Kidney epithelial cell (primary cell): ENCODE measurements around the gene PROK2. TPM values are rescaled to one million over a fixed set of nuclear protein-coding genes. Genes with fewer than 3 reads are reported as not detected.

Experiments
- DNase-seq: peaks from one replicate; pipeline ENCODE4 v3.0.0-alpha.2; 2010; ENCODE audit warnings: low read depth
- H3K27me3 ChIP-seq: 2 replicates; pipeline ENCODE4 v1.6.0; 2011; ENCODE audit warnings: low read length; ENCODE audit not compliant: control insufficient read depth, insufficient read depth
- H3K36me3 ChIP-seq: 2 replicates; pipeline ENCODE4 v1.5.1; 2011; ENCODE audit warnings: low read length; ENCODE audit not compliant: control insufficient read depth, insufficient read depth
- H3K4me3 ChIP-seq: 2 replicates; pipeline ENCODE4 v1.5.1; 2011; ENCODE audit warnings: low read depth, mild to moderate bottlenecking, control low read depth, low read length
- total RNA-seq: library from RNA; depleted of rRNA; stranded (reverse); fragments of >200 nt; gene quantifications from 2 replicates; pipeline ENCODE4 v1.2.3, GENCODE V29; 2015
- TF ChIP-seq, protein P1 (sequence below): IDR thresholded peaks from 2 replicates; pipeline ENCODE4 v1.5.1; 2011; ENCODE audit warnings: mild to moderate bottlenecking, moderate library complexity, low read length, control low read depth, inconsistent platforms; ENCODE audit not compliant: insufficient read depth, poor library complexity, severe bottlenecking

PROK2 gene
- total RNA-seq, 1 donor from 2014 or later, result not detected

DNA sequence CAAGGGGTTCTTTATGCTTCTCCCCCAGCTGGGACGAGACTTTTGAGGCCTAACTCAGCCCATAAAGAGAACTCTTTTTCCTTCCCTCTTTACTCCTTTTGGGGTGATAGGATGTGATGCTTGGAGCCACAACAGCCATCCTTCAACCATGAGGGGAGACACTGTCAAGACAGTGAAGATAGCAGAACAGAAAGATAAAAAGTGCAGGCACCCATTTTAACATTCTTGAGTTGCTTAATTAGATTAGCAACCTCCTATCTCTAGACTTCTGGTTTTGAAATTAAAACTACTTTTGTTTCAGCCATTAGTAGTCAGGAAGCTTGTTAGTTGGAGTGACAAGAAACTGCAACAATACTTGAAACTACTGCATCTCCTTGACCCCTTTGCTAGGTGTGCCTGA is 24.8 kb downstream of the PROK2 start:
- Histone ChIP-seq H3K4me3 (no peak overlapping the region), H3K27me3 (peaks cover 12% of the 10 kb centered on the region), H3K36me3 (no peaks in the 10 kb centered on the region)
- no peak for DNase-seq
- TF ChIP-seq, protein P1, sequence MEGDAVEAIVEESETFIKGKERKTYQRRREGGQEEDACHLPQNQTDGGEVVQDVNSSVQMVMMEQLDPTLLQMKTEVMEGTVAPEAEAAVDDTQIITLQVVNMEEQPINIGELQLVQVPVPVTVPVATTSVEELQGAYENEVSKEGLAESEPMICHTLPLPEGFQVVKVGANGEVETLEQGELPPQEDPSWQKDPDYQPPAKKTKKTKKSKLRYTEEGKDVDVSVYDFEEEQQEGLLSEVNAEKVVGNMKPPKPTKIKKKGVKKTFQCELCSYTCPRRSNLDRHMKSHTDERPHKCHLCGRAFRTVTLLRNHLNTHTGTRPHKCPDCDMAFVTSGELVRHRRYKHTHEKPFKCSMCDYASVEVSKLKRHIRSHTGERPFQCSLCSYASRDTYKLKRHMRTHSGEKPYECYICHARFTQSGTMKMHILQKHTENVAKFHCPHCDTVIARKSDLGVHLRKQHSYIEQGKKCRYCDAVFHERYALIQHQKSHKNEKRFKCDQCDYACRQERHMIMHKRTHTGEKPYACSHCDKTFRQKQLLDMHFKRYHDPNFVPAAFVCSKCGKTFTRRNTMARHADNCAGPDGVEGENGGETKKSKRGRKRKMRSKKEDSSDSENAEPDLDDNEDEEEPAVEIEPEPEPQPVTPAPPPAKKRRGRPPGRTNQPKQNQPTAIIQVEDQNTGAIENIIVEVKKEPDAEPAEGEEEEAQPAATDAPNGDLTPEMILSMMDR, result no peak

DNA sequence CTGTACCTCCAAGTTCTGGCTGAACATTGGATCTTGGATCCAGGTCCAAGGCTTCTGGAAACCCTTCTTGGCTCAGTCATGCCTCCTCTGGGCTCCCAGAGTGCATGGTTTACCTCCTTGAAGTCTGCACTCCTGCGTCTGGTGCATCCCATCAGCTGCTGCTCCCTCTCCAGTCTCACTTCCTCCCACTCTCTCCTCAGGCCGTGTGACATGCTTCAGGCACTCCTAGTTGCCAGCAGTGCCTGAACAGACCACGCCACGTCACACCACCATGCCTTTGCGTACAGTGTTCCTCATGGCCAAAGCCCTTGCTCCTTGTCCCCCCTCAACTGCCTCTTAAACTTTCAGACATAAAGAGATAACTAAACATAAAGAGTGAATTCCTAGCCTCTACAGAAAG is 25.5 kb downstream of the PROK2 start:
- H3K4me3 ChIP-seq, result no peak overlapping the region
- H3K27me3 ChIP-seq, result peaks cover 18% of the 10 kb centered on the region
- no peaks in the 10 kb centered on the region for H3K36me3 ChIP-seq
- TF ChIP-seq, protein P1, result no peak
- DNase-seq, result no peak

DNA sequence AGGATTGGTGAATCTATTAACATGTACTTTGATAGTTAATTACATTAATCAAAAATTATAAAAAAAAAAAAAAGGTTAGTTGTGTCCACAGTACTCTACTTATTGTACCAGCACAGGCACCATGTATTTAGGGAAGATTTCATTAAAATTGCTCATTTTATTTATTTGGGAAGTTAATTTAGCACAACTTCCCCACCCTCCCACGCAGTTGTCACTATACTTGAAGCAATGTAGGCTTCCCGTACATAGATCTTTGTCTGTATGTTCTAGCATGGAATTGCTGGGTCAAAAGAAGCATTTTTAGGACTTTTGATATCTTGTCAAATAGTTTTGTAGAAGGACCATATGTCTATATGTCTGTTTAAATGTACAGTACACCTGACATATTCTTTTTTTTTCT is 26.9 kb downstream of the PROK2 start:
- H3K36me3 ChIP-seq, result no peaks in the 10 kb centered on the region
- DNase-seq, result no peak
- TF ChIP-seq, protein P1, result no peak
- peaks cover 23% of the 10 kb centered on the region for H3K27me3 ChIP-seq
- H3K4me3 ChIP-seq, result no peak overlapping the region

DNA sequence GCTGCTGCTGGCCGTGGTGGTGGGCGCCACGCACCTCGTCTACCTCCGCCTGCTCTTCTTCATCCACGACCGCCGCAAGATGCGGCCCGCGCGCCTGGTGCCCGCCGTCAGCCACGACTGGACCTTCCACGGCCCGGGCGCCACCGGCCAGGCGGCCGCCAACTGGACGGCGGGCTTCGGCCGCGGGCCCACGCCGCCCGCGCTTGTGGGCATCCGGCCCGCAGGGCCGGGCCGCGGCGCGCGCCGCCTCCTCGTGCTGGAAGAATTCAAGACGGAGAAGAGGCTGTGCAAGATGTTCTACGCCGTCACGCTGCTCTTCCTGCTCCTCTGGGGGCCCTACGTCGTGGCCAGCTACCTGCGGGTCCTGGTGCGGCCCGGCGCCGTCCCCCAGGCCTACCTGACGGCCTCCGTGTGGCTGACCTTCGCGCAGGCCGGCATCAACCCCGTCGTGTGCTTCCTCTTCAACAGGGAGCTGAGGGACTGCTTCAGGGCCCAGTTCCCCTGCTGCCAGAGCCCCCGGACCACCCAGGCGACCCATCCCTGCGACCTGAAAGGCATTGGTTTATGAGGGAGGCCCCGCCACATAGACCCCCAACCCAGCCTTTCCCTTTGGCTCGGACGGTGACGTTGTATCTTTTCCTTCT is 30.2 kb downstream of the PROK2 start:
- peaks cover 22% of the 10 kb centered on the region for H3K27me3 ChIP-seq
- DNase-seq, result no peak
- no peaks in the 10 kb centered on the region for H3K36me3 ChIP-seq
- TF ChIP-seq, protein P1, result no peak
- H3K4me3 ChIP-seq, result peak overlapping the region; percentile 49

DNA sequence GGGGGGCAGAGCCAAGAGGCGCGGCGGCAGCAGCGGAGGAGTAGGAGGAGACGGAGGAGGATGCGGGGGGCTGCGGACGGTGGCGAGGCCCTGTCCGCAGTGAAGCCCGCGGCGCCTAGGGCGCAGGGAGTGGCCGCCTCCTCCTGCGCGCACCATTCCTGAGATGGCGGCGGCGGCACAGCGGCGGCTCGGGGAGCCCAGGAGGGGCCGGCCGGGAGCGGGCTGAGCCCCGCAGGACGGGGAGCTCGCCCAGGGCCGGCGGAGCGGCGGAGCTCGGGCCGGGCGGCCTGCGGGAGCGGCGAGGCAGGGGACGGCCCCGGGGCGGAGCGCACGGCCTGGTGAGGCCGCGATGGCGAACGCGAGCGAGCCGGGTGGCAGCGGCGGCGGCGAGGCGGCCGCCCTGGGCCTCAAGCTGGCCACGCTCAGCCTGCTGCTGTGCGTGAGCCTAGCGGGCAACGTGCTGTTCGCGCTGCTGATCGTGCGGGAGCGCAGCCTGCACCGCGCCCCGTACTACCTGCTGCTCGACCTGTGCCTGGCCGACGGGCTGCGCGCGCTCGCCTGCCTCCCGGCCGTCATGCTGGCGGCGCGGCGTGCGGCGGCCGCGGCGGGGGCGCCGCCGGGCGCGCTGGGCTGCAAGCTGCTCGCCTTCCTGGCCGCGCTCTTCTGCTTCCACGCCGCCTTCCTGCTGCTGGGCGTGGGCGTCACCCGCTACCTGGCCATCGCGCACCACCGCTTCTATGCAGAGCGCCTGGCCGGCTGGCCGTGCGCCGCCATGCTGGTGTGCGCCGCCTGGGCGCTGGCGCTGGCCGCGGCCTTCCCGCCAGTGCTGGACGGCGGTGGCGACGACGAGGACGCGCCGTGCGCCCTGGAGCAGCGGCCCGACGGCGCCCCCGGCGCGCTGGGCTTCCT is 31.0 kb downstream of the PROK2 start, which contains the start of gene GPR27:
Gene GPR27, plus strand, starts transcription at position 155 of the 909 bp plus-strand sequence. Its CDS starts 195 bp downstream, at position 350.
- Histone ChIP-seq H3K4me3 (peak within 1 kb of the TSS; percentile 49), H3K27me3 (peaks cover 20% of the 10 kb centered on the region), H3K36me3 (no peaks in the 10 kb centered on the region)
- DNase-seq, result no peak
- TF ChIP-seq, protein P1, result no peak
